8988T (cell line): ENCODE data around the gene SCO2.

Experiments used
- DNase-seq: peaks from one replicate; pipeline ENCODE4 v3.0.0; 2011

The SCO2 gene, protein sequence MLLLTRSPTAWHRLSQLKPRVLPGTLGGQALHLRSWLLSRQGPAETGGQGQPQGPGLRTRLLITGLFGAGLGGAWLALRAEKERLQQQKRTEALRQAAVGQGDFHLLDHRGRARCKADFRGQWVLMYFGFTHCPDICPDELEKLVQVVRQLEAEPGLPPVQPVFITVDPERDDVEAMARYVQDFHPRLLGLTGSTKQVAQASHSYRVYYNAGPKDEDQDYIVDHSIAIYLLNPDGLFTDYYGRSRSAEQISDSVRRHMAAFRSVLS

DNA sequence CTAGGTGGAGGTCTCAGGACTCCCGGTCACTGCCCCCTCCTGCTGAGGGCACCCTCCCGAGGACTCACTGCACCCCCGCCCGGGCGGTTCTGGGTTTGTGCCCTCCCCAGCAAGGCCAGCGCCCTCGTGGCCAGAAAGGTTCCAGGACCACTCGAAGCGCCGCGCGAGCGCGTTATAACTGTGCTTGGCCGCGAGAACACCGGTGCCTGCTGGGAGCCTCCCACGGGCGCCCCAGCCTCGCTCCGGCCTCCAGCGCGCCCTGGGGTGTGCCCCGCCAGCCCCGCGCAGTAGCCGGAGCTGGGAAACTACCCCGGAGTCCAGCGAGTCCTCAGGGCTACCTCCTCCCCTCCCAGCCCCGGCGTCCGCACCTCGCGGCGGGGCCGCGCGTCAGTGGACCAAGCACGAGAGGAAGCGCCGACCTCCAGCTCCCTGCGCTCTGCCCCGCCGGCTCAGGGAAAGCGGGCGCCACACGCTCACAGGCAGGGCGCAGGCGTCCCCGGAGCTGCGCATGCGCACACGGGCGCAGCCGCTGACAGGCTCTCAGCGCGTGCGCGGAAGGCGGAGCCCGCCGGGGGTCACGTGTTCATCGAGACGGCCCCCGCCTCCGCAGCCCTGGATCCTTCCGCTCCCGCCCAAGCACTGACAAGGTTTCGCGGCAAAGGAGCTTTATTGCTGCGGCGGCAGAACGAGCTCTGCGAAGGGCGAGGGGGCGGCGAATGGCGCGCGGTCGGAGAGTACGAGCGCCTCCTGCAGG lies at the start of gene SCO2:
TSS of gene SCO2 (minus strand) at position 495 of the 754 bp plus-strand sequence. CDS start 1,187 bp downstream, outside the sequence.
- peak; percentile 98 for DNase-seq

DNA sequence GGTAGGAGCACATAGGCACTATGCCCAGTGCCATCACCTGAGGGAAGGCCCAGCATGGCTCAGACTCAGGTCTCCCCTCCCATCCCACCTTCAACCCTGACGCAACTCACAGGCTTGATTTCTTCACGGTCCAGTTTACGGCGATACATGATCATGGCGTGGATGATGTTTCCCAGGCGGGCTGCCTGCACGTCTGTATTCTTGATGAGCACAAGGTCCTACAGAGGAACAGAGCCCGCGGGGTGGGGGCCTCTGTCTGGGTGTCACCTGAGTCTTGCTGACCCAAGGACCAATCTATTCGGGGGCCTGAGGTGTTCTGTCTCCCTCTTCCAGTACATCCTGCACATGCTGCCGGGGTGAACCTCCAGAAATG lies 49.0 kb upstream of the SCO2 start:
- DNase-seq = no peak

DNA sequence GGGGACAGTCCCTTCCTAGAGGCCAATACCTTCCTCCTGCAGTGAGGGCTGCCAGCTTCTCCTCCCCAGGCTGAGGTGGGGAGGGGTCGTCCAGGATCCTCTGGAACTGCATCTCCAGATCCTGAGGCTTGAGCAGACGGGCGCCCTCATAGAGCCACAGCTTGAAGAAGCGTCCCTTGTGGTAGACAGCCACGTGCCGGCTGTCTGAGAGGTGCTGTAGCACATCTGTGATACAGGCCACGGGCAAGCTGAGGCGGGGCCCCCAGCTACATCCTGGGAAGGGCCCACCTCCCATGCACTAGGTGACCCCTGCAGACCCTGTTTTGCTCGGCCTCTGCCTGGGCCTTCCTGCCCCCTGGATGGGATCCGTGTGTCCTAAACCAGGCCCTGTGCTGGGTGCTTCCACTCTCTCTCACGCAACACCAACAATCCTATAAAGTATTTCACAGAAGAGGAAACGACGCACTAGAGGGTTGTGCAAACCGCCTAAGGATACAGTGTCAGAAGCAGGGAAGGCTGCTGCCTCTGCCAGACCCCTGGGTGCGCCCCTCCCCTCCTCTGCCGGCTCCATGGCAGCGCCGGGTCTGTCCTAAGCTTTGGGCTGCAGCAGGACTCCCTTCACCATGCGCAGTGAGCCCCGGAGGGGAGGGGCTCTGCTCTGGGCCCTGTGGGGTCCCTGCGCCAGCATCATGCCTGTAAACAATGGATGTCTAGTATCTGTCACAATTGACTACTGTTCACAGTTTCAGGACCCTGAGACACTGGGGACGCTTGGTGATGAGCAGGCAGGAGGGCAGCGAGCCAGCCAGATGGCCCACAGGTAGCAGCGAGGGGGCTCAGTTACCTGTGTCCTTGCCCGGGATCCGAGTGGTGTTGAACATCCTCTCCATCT lies 48.3 kb upstream of the SCO2 start:
- no peak for DNase-seq

DNA sequence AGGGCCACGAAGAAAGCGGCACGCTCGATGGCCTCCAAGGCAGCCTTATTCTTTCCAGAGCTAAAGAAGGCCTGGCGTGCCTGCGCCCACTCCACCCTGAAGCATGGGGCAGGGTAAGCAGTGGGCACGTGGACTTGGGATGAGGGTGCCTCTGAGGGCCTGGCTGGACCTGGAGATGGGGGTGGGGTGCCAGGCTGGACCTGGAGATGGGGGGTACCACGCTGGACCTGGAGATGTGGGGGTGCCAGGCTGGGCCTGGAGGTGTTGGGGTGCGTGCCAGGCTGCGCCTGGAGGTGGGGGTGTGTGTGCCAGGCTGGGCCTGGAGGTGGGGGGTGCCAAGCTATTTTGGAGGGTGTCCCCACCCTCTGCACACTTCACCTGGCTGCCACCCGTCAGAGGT lies 47.6 kb upstream of the SCO2 start:
- no peak for DNase-seq

DNA sequence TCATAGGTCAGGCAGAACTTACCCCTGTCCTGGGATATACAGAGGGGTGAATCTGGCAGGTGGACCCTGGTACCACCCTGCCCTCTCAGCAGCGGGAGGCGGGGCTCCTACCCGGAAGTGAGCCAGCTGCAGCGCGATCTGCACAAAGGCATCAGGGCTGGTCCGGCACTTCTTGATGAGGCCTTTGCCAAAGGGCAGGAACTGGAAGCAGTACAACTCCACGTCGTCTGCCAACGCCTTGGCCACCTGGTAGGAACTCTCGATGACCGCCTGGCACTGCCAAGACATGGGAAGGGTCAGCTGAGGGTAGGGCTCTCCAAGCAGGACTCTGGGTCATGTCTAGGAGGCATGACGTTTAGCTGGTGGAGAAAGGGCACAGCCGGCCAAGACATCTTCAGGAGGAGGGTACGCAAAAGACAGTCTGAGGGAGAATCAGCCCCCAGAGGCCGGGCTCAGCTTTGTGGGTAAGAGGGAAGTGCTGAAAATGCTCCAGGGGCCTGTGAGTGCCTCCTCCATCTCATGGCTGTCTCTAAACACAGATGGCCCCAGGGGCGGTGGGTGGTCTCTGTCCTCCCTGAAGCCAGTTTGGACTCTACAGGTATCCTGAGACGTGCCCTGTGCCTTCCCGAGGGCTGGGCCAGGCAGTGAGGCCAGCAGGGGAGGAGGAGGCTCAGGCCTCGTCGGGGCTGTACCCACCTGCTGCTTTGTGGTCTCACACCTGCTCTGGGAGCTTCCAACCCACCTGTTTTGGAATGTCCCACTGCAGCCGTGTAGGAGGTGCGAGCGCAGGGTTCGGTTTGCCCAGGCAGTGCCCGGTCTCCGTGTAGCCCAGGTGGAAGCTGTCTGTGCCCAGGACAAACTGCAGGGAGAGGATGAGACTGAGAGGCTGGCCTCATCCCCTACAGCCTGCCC lies 46.1 kb upstream of the SCO2 start:
- DNase-seq = no peak

DNA sequence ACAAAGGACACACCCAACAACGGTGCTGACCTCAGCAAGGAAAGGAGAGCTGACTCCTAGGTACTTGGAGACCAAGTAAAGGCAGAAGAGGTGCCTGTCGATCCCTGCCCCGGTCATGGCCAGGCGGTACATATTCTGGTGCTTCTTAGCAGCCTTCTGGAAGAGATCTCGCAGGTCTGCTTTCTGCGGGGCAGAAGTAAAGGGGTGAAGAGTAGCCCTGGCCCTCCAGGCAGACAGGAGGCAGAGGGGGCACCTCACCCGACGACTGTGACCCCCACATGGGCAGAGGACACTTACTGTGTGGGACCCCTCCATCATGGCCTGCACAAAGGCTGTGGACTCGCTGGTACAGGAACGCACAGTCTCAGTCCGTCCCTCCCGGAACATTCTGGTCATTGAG lies 45.5 kb upstream of the SCO2 start:
- no peak for DNase-seq

DNA sequence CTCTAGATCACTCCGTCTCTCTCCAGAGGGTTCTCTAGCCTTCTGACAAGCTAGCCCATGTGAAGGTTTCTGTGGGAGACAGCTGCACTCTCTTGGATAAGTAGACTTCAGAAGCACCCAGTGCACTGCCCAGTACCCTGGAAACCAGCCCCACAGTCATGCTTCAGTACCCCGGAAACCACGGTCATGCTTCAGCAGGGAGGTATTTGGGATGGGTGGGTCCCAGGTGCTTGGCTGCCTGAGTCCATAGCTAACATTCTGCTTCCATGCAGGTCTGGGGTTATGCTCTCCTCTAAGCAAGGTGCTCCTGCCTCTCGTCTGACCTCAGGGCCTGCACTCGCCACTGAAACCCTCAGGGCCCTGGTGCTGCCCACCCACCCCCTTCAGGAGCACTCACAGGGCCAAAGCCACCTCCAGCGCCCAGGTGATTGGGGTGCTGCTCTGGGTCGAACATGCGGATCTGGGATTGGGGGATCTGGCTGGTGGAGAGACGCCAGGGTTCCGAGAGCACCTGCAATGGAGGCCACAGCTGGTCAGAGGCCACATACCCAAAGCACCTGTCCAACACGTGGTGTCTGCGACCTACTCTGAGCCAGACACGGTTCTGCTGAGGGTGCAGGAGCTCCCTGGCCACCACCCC lies 44.6 kb upstream of the SCO2 start:
- no peak for DNase-seq

DNA sequence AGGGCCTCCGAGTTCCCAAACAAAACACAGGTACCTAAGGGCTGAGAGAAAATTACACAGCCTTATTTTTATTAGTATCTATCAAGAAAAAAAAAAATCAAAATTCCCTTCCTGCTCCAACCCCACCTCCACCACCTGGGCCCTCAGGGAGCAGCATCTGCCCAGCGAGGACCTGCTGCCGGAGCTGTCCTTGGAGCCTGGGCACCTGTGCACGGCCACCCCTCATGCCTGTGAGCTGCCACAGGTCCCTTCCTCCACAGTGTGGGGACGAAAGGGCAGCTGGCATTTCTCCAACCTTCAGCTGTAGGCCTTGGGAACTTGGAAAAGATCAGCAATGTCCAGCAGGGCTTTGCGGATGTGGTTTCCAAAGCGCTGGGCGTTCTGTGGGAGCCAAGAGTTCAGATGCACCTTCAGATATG lies 43.7 kb upstream of the SCO2 start:
- DNase-seq = no peak

DNA sequence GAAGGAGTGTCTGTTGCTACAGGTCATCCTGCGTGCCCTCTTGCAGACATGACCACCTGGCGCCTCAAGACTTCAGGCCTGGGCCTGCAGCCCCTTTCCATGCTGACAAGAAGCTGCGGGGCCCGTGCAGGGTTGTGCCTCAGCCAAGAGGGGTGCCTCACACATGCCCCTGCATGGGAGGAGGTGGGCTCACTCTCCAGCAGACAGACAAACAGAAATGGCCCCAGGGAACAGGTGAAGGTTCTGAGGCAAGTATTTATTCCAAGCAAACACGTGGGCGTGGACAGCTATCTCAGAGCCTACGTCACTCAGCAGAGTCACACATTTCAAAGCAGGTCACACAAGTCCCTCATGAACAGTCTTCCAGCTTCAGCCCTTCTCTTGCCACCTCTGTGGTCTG lies 43.2 kb upstream of the SCO2 start:
- no peak for DNase-seq

DNA sequence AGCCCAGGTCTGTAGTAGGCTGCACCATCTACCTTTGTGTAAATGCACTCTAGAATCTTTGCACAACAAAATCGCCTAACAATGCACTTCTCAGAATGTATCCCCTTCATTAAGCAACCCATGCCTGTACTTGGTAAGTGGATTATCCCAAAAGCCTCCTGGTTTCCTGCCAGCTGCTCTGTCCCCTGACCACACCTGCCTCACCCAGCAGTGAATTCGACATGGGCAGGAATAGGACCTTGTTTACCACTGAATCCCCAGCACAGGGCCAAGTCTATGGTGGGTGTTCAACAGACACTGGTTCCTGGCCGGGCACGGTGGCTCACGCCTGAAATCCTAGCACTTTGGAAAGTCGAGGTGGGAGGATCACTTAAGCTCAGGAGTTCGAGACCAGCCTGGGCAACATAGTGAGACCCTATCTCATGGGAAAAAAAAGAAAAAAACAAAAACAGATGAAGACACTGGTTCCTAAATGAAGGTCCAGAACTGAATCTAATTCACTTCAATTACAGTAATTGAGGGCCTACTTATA lies 42.4 kb upstream of the SCO2 start:
- no peak for DNase-seq

DNA sequence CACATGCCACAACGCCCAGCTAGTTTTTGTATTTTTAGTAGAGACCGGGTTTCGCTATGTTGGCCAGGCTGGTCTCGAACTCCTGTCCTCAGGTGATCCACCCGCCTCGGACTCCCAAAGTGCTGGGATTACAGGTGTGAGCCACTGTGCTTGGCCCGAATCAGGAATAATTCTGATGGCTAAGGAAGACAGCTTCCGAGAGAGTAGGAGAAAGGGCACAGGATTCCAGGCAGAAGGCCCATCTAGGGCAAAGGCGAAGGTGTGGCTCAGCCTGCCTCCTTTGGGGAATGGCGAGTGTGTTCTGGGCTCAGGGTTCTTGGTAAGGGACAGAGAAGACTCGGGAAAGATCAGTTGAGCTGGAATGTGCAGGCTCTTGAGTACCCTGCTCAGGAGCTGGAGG lies 38.9 kb upstream of the SCO2 start:
- no peak for DNase-seq

DNA sequence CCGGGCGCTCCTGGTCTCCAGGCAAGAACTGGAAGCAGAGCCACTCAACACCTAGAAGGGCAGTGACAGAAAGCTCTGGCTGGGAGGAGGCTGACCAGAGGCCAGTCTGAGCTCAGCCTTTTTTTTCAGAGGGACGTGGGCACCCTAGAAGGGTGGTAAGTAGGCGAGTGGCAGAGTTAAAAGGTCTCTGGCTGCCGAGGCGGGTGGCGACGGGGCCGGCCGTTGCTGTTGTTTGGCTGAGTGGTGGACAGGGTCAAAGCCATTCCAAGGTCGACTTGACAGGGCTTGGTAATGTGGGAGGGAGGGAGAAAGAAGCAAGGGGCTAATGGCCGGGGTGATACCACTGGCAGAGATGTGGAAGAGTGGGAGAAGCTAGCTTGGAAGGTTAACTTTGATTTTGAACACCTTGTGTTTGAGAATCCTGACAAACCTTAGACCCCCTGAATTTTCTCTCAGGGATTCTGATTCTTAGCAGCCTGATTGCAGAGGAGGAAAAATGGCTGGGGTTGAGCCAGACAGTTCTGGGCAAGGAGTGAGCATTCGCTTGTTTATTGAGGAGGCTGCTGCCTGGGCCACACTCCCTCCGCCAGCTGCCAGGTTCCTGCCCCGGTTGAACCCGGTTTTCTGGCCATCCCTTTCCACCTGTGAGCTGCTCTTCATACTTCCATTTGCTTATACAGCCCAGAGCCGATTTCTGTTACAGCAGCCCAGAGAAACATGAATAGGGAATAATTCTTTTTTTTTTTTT lies 38.2 kb upstream of the SCO2 start:
- DNase-seq = no peak

DNA sequence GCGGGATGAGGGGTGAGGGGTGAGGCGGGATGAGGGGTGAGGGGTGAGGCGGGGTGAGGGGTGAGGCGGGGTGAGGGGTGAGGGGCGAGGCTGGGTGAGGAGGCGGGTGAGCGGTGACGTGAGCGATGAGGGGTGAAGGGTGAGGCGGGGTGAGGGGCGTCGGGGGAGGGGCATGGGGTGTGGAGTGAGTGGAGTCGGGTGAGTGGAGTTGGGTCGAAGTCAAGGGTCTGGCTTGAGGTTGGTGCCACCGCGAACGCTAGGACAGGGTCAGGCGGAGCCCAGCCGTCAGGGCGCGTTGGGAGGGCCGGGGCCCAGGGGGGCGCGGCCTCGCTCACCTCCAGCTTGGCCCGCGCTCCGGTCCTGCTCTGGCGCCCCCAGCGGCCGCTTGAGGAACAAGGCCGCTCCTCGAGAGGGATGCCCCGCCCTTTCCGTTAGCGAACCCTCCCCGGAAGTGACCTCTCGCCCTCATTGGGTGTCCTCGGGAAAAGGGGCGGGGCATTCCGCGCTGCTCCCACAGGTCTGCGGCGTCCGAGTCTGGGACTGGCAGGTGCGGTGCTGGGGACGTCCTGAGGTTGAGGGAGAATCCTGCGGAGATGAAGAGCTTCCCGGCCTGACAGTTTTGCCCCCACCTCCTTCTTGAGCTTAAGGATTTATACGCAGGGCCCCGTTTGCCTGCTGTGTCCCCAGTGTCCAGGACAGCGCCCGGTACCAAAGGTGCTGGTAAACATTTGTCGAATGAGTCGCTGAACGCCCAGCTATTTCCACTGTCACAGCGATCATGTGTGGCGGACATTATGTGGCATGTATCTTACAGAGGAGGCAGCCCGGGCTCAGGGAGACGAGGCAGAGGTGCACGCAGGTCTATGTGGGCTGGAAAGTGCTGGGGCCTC lies 37.4 kb upstream of the SCO2 start, which contains the start of gene SYCE3:
TSS of gene SYCE3 (minus strand) at position 397 of the 890 bp plus-strand sequence. CDS start 6,514 bp downstream, outside the sequence.
- peak; percentile 57 for DNase-seq

DNA sequence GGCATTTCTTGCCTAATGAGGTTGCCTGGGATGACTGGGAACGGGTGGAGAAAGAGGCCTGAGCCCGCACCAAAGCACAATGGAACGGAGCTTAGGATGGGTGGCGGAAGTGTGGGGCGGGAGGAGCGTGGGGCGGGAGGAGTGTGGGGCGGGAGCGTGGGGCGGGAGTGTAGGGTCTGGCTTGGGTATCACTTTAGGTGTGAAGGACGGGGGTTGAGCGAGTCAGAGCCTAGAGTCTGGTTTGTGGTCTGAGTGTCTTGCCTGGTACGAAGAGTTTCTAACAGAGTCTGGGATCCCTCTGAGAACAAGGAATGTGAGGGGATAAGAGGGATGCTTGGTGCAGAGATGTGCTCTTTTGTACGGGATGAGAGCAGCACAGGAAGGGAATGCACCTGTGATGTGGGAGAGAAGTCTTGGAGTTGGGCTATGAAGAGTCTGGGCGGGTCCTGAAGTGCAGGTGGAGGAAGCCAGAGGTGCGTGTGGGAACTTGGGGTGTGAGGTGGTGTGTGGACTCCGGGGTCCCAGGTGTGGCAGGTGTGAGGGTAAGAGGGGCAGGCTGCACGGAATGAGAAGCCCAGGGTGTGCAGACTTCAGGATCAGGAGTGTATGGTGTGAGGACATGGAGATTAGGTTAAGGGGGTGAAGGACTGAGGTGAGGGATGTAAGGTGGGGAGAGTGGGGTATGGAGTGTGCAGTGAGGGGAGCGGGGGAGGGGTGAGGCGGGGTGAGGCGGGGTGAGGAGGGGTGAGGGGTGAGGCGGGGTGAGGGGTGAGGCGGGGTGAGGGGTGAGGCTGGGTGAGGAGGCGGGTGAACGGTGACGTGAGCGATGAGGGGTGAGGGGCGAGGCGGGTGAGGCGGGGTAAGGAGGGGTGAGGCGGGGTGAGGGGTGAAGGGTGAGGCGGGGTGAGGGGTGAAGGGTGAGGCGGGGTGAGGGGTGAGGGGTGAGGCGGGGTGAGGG lies 36.3 kb upstream of the SCO2 start:
- DNase-seq = no peak

DNA sequence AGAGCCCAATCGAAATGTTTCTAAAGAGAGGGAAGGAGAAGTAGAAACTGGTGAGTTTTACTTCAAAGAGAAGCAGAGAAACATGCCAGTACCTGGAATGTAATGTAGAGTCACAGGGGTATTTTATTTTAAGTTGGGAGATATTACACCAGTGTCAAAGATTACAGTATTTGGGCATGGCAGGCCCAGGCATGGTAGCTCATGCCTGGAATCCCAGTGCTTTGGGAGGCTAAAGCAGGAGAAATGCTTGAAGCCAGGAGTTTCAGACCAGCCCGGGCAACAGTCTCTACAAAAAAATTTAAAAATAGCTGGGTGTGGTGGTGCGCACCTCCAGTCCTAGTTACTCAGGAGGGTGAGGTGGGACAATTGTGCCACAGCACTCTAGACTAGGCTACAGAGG lies 34.6 kb upstream of the SCO2 start:
- no peak for DNase-seq

DNA sequence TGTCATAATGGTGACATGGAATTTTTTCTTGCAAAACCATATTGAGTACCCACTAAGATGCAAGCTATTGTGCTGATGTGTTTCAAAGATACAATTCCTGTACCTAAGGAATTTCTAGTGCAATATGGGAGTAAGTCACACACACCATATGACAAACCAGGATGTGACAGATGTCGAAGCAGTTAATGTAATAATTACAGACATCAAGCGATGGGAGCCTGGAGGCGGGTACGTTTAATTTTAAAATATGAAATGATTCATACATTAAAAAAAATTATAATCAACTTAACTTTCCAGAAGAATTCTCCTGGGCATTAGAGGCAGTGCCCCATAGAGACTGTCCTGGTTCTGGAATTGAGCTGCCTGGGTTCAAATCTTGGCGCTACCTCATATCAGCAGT lies 31.3 kb upstream of the SCO2 start:
- no peak for DNase-seq

DNA sequence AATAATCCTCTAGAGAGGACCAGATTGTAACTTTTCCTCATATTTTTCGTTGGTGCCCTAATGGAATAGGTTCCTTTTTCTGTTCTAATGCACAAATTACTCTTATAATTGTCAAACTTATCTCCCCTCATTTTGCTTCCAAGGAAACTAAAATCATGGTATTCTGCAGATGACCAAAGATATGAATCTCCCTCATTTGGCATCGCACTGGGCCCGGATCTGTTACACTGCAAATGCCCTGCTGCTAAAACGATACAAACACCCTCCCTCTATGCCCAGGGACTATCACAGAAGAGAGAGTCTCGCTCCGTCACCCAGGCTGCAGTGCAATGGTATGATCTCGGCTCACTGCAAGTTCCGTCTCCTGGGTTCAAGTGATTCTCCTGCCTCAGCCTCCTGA lies 27.9 kb upstream of the SCO2 start:
- DNase-seq = no peak

DNA sequence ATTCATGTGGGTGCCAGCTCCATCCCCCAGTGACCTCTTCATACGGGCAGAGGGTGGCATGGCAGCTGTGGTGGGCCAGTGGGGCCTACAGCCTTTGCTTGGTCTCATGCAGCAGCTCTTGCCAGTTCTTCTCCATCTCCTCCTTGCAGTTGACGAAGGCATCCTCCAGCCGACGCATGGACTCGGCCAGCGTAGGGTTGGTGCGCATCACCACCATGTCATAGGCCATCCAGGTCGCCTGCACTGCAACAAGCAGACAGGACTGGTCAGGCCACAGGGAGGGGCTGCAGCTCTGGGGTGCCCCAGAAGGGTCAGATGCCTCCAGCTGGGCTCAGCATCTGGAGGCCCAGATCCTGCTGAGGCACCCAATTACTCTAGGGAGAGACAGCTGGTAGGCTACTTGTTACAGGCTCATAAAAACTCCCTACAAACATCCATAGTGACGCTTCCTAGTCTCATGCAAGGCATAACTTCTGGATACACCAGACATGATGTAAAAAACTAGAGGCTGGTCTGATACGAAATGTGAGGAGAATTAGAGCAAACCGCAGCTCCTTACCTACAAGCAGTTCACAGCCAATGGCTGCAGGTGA lies 25.9 kb upstream of the SCO2 start:
- DNase-seq = no peak
